ENCODE results near the gene PCID2.

Gene PCID2

GRCh38 chr13:113129921-113130750, 78.3 kb downstream of the PCID2 start:
- H3K27me3 ChIP-seq (ENCODE audit: control insufficient read depth, insufficient read depth, low read length) = no peaks in the 10 kb centered on the region
- H3K79me2 ChIP-seq = no peaks in the 10 kb centered on the region
- no peak overlapping the region for H3K9ac ChIP-seq
- H3K36me3 ChIP-seq (ENCODE audit: control insufficient read depth, insufficient read depth, low read length) = no peaks in the 10 kb centered on the region
- no peaks in the 10 kb centered on the region for H3K9me3 ChIP-seq (ENCODE audit: control insufficient read depth, low read length)
- H3K4me1 ChIP-seq = no peaks in the 10 kb centered on the region
- no peak overlapping the region for H3K27ac ChIP-seq
- H2AFZ ChIP-seq = no peak overlapping the region
- H3K4me2 ChIP-seq (ENCODE audit: low read length) = no peak overlapping the region
- no peak overlapping the region for H3K4me3 ChIP-seq (ENCODE audit: low read depth, low read length)
- no peak for TF ChIP-seq CTCF (IDR thresholded peaks at IDR 0.05)

- no peak overlapping the region for H3K27ac ChIP-seq
- no peaks in the 10 kb centered on the region for H3K27me3 ChIP-seq (ENCODE audit: control insufficient read depth, insufficient read depth, low read length)
- no peaks in the 10 kb centered on the region for H3K4me1 ChIP-seq
- no peaks in the 10 kb centered on the region for H3K79me2 ChIP-seq
- no peak overlapping the region for H3K4me2 ChIP-seq (ENCODE audit: low read length)
- no peak overlapping the region for H3K9ac ChIP-seq
- no peak overlapping the region for H2AFZ ChIP-seq
- H3K4me3 ChIP-seq (ENCODE audit: low read depth, low read length) = no peak overlapping the region
- no peaks in the 10 kb centered on the region for H3K9me3 ChIP-seq (ENCODE audit: control insufficient read depth, low read length)
- no peaks in the 10 kb centered on the region for H3K36me3 ChIP-seq (ENCODE audit: control insufficient read depth, insufficient read depth, low read length)
- no peak for TF ChIP-seq CTCF (IDR thresholded peaks at IDR 0.05)
Observed at GRCh38 chr13:113129480-113129879, 79.0 kb downstream of the PCID2 start.

Measured in parathyroid adenoma (tissue), 2 donors.